ENCODE data around the gene CDK5RAP3.
"Not testable (repeated sequence)": the region's sequence is repeated elsewhere in the genome, so short reads cannot be mapped to it uniquely, and the experiment has no call there.

The CDK5RAP3 gene

DNA sequence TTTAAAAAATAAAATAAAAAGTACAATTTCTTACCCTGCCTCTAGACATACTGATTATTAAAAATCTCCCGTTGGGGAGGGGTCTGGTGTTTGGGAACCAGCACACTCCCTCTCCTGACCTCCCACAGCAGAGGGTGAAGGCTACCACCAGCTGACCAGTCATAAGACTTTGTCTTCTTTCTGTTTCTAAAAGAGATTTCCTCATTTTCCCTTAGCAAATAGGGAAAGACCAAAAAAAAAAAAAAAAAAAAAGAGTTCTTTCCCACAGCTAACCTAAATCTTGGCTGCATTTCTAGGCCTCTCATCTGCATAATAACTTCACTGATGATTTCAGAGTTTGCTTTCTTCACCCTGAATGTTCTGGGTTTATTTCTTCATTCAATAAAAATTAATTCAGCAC, 30.3 kb downstream of the CDK5RAP3 start:
- no peak for DNase-seq

DNA sequence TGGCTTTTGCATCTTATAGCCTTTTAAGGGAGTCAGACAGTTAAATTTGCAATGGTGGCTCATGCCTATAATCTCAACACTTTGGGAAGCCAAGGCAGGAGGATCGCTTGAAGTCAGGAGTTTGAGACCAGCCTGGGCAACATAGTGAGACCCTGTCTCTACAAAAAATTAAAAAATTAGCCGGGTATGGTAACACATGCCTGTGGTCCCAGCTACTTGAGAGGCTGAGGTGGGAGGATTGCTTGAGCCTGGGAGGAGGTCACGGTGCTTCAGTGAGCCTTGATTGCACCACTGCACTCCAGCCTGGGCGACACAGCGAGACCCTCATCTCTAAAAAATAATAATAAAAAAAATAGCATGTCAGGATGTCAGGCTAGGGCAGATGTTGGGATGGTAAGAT, 30.7 kb downstream of the CDK5RAP3 start:
- not testable (repeated sequence) for DNase-seq

DNA sequence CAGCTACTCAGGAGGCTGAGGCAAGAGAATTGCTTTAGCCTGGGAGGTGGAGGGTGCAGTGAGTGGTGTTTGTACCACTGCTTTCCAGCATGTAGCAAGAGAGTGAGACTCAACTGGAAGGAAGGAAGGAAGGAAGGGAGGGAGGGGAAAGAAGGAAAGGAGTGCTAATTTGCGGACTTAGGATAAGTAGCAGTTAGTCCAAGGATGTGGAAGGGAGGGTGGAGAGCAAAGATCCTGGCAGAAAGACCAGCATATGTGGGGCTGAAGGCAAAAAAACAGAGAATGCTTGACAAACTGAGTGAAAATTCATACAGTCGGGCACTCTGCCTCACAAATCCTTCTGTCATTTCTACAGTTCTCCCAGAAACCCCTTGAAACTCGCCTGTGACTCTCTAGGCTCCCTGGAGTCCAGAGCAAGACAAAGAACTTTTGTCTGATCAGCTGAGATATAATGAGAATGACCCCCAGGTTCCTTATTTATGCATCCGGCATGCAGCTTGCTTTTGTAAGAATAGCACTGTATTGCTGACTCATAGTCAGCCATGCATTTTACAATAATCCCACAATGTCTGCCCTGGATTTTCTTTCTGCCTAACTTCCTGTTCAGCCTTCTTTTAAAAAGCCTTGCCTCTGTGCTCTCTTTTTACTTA, 31.5 kb downstream of the CDK5RAP3 start:
- DNase-seq: peak; percentile 8 to 22

DNA sequence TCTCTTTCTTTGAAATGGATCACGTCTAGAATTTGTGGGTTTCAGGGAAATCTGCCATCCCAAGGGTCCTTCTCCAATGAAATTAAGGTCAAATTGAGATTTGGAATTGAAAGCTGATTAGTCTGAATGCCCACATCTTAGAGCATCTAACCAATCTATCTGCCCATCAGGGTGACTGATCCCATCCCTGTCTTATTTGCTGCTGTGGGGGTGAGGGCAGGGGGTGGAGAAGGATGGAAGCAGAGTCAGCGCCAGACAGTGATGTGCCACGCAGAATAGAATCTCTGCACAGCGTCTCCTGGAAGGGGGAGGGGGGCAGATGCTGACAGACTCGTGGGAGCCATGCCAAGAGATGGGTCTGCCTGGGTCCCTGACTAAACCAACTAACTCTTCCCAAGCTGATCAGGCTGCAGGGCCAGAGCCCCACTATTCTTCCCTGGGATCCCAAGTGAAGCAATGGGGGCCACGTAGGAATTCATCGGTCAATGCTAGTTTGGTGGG, 32.1 kb downstream of the CDK5RAP3 start:
- DNase-seq: no peak

DNA sequence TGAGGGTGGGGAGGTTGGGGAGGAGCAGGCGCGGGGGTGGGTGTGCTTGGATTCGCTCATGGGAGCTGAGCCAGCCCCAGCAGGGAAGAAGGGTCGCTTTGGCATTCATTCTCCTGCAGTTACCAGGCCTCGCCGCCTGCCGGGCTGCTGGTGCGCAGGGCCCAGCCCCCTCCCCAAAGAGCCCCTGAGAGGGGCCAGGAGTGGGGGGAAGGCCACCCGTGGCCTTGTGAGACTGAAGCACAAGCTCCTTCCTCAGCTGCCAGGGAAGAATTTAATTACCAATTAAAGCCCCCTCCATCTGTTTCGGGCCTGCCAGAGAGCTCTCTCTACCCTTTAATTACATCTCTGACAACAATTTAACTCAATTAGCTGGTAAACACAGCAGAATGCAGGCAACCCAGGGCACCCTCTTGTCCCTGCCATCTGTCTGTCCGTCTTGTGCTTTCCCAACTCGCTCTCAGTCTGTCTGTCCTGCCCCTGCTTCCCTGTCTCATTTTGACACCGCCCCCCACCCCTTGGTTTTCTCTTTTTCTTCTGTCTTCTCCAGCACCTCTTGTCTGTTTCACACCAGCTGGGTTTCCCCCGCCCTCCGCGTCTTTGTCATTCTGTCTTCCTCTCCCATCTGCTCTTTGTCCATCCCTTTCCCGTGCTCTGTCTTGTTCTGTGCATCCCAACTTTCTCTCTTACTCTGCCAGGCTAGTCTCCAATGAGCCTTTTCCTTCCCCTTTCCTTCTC, 32.7 kb downstream of the CDK5RAP3 start:
- no peak for DNase-seq

DNA sequence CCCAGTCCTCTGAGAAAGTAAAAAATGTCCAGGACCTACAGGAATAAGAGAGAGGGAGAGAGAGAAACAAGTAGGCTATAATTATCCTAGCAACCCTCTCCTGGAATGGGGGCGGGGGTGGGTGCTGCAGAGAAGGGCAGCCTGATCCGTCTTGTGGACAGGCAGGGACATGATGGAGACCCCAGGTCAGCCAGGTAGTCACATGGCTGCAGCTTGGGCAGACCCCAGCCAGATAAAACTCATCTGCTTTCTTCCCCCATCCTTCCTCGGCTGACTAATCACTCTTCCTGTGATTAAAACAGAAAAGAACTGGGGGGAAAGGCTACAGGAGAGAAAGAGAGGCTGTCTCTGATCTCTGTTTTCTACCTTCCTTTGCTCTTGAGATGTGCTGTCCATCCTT, 34.1 kb downstream of the CDK5RAP3 start:
- no peak for DNase-seq

DNA sequence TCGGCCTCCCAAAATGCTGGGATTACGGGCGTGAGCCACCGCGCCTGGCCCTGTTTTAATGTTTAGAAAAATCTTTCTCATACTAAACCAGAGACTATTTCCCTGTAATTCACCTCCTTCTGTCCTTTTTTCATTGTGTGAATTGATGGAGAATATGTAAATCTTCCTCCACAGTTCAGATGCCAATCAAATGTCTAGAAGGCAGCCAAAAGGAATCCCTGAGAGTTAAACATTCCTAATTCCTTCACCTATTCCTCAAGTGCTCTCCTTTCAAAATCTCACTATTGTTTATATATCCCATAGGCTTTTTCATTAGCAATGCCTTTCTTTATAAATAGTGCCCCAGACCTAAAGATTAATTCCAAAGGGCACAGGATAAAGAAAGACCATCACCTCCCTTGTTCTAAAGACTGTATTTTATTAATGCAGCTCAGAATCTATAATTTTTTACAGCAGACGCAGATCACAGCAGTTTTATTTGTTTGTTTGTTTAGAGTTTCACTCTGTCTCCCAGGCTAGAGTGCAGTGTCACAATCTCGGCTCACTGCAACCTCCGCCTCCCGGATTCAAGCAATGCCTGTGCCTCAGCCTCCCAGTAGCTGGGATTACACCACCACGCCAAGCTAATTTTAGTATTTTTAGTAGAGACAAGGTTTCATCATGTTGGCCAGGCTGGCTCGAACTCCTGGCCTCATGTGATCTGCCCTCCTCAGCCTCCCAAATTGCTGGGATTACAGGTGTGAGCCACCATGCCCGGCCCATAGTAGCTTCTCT, 36.2 kb downstream of the CDK5RAP3 start:
- DNase-seq: no peak

DNA sequence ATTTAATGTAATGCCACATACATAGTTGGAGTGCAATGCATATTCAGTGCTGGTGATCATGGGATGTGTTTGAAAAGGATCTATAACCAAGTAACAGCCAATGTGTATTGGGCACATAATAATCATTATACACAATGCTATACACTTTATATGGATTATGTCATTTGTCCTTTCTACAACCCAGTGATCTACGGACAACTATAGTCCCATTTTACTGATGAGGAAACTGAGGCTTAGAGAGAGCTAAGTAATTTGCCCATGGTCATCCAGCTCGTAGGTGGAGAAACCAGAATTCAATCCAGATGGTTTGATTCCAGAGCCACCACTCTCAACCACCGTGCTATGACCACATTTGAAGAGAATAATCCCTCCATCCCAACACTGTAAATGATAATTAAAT, 39.3 kb downstream of the CDK5RAP3 start:
- no peak for DNase-seq

DNA sequence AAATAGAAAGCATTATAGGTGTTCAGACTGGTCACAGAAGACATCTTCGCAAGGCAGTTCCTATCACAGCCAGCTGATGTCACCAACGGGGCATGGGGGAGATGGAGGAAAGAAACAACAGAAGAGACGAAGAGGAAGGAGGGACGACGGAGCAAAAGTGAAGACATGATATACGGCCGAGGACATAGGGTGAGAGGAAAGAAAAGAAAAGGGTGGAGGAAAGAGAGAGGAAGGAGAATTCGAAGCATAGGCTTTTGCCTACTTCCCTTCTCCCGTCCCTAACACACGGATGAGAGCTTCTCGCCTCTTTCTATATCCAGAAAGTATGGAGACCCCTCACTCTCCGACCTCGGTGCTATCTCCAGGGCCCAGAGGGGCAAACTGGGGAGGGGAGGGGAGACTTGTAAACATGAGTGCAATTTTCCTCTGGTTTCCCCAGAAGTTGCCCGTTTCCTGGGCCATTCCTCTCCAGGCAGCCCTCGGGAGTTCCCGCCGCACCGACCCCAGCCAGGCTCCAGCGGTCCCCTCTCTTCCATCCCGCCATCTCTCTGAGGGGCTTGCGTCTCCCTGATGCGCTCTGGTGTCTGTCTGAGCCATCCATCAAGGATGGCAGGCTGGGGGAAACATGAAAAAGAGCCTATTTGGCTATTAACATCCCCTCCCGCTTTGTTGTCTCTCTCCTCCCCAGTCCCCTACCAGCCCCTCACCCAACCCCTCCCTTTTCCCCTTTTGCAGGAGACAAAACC, 40.7 kb downstream of the CDK5RAP3 start:
- peak; percentile 41 to 55 for DNase-seq

DNA sequence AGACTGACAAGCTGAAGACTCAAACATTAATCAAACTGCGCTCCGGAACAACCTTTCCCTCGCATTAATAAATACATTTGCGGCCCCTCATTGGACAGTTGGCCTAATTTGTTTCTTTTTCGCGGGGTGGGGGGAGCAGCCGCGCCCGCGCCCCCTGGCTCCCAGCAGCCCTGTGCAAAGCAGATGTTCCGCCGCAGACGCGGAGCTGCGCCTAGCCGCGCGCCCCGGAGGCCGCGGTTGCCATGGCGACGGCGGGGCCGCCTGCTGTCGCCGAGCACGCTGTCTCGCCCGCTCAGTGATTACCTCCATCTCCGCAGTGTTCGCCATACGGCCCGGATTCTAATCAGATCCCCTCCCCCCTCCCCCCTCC, 41.2 kb downstream of the CDK5RAP3 start:
- peak; percentile 70 to 71 for DNase-seq

DNA sequence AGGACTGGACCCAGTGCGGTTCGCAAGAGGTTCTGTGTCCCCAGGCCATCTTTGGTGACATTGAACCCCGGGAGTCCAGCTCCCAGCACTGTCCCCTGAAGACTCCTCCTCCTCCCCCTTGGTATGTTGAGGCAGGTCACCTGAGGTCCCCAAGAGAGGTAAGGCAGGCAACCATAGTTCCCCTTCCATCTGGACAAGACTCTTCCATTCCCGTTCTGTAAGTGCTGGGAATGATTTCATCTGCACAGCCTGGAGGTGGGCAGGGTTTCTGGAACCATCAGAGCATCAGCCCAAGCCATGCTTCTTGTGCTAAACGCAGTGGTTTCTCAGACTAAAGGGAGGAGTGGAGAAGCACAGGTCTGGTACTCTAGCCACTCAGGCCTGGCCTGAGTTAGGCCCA, 41.7 kb downstream of the CDK5RAP3 start:
- DNase-seq: no peak

DNA sequence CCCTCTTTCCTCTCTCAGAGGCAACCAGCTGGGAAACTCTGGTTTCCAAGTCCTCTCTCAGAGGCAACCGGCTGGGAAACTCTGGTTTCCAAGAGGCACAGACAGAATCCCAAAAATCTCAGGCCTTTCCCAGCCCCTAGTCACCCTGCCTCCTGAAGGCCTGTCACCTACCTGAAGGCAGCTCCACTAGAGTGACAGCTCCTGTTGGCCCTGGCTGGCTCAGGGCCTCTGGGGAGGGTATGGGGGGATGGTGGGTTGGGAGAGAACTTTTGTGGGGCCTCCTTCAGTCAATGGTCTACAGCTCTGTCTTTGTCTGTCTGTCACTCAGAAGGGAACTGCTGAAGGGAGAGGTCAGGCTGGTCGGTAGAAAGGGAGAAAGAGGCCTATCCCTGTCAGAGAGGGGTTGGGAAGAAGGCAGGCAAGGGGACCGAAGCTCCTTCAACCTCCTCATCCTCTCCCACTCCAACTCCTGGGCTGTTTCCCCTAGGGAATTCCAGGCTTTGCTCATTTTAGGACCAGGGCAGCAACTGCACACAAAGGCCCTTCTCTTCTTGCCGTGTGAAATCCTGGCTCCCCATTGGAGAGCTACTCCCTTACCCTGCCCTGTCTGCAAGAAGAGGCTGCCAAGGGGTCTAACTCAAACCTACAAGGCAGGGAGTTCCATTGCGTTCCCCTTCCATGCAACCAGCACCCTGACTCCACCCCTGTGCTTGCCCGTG, 43.1 kb downstream of the CDK5RAP3 start:
- DNase-seq: no peak

DNA sequence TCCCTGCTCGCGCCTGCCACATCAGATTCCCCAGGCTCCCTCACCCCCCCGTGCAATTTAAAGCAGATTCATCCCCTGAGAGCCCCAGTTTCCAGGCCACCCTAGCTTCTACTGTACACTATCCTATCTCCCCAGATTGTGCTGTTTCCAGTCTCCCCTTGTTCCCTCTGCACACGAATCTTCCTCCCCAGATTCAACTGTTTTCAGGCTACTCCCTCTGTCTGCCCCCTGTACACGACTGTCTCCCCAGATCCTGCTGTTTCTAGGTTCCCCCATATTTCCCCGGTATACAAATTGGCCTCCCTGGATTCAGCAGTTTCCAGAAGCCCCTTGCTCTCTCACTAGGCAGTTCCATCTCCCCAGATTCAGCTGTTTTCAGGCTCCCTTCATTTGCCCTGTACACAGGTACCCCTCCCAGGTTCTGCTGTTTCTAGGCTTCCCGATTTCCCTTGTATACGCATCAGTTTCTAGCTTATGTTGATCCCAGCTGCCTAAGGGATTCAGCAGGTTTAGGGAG, 43.7 kb downstream of the CDK5RAP3 start:
- DNase-seq: no peak

DNA sequence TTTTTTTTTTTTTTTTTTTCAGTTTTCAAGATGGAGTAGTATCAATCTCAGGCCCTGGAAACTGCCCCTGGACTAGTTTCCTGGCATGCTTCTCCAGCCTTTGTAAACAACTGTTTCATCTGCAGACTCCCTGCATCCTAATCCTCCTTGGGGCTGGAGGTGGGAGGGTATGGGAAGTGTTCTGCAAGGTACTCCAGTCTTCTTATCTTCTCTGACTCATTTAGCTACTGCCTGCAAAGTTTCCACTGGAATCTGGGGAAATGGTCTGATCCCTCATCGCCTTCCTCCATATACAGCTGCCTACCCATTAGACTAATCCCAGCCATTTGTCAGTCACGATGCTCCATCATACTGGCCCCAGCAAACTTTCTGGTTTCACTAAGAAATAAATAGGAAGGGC, 45.2 kb downstream of the CDK5RAP3 start:
- no peak for DNase-seq

DNA sequence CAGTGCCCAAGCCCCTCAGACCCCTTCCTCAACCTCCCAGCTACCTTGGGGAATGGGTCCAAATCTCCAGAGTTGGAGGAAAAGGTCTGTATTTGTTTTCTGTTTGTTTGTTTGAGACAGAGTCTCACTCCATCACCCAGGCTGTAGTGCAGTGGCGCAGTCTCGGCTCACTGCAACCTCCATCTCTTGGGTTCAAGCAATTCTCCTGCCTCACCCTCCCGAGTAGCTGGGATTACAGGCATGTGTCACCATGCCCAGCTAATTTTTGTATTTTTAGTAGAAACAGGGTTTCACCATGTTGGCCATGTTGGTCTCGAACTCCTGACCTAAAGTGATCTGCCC, 46.9 kb downstream of the CDK5RAP3 start:
- not testable (repeated sequence) for DNase-seq

DNA sequence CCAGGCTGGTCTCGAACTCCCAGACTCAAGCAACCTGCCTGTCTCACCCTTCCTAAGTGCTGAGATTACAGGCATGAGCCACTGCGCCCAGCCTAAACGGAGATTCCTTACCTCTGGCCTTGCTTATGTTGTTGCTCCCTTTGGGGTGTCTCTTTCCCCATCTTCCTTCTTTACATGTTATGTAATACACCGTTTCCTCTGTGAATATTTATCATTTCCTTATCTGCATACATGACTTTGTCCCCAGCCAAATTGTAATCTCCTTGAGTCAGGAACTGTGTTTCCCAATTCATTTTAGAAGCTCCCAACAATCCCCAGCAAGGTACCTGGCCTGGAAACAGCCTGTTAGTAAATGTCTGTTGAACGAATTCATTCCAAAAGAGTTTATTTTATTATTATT, 51.0 kb downstream of the CDK5RAP3 start:
- DNase-seq: no peak

DNA sequence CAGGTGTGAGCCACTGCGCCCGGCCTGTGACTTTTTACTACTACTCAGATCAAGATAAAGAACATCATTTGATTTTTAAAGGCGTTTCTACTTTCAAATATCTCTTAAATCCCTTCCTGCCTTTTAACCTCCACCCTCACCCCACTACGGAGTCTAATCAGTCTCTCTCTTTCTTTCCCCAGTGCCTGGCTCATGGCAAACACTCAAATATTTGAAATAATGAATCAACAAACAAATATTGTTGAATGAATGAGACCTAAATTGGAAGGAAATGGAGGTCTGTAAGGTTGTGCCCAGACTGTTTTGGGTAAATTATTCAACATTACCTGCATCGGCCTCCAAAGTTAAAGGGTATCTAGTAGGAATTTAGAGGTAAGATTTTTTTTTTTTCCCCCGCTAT, 52.0 kb downstream of the CDK5RAP3 start:
- DNase-seq: no peak

DNA sequence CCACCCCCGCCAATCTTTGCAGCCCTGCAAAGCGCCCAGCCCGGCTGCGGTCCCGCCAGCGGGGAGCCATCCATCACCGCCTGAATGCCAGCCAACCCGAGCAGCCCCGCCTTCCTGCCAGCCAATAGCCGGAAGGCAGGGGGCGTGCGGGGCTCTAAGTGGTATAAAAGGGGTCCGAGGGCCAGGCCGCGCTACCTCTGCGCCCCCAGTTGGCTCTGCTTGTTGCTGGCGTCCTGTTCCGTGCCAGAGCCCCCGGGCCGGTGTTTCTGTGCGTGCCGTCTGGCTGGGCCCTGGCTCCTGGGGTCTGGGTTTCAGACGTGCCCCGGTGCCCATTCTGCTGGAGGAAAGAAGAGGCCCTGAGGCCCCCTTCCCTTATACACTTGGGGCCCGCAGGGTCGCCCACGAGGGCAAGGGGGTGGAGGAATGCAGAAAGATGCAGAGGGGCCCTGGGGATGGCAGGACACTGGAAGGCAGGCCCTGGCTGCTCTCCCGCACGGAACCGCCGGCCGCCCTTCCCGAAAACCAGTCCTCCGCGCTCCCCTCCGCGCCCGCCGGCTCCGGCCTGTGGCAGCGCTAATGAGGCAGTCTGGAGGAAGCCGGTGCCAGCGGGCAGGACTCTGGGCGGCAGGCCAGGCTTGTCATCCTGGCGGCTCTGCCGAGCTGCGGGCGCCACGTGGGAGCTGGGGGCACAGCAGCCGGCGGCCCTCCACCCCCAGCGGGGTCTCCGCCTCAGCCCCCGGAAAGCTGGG, 52.7 kb downstream of the CDK5RAP3 start:
- peak; percentile 40 to 47 for DNase-seq

DNA sequence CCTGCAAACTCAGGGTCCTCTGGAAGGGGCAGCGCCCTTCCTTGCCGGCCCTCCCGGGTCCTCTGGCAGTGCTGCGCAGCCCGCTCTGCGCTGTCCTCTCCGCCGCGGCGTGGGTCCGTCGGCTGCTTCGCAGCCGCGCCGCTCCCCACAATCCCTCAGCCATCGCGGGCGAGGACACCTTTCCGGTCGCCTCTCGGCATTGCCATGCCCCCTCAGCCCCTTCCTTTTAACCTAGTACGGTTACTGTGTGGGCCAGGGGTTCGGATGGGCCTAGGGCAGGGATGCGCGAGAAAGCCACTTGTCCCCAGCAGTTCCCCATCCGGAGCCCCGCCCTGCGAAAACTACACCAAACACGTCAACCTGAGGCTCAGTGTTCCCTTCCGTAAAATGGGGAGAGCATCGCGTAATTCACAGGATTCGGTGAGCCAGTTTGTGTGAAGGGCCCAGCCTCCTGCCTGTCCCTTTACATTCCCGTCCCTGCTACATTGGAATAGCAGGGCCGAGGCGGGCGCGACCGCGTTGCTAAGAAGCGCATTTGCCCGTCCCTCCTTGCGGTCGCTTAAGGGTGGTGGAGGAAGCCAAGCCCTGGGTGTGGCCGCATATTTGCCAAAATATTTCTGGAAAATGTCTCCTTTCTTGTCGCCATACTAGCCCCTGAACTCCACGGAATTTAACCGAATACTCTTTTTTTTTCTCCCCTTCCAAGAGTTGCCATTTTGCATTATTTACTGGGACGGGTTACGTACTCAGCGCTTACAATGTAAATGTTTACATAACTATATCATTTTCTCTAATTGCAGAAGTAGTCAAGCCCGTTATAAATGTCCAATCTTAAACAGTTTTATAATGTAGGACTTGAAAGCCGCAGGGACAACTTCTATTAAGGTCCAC, 53.5 kb downstream of the CDK5RAP3 start:
- peak; percentile 30 to 56 for DNase-seq

Measured in CD4-positive, alpha-beta T cell treated with Interleukin-4 for 1 hour (primary cell).